ENCODE results near the gene PPA2. TPM values are rescaled to one million over a fixed set of nuclear protein-coding genes. Genes with fewer than 3 reads are reported as not detected.

Gene PPA2
- total RNA-seq, 1 donor from 2014 or later, result 107 TPM

DNA sequence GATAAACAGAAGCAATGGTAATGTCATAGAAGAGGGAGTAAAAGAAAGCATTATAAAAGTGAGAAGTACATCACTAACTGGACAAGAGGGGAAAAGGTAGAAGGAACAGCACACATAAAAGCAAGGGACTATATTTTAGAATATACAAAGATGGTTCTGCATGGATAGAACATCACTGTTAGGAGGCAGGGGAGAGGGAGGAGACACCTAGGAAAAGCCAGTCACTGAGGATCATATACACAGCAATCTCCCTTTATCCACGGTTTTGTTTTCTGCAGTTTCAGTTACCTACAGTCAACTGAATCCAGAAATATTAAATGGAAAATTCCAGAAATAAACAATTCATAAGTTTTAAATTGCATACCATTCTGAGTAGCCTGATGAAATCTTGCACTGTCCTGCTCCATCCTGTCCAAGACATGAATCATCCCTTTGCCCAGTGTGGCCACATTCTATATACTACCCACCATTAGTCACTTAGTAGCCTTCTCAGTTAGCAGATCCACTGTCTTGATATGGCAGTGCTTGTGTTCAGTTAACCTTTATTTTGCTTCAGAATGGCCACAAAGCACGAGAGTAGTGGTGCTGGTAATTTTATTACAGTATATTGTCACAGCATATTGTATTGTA is 74.2 kb downstream of the PPA2 start:
- peak; percentile 51 for DNase-seq (ENCODE audit: low read depth)

DNA sequence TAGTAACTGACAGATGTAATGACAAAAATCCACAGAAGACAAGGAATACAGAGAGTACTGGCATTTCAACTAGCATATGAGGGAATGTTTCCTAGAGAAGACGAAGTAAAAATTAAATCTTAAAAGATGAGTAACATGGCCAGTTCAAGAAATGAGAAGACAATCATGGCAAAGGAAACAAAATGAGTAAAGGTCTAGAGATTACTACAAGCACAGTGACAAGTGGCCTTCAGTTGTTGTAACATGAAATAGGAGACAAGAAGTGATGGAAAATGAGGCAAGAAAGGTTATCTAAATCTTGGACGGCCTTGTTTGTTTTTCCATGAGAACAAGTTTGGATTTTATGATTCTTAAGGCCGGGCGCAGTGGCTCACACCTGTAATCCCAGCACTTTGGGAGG is 81.0 kb downstream of the PPA2 start:
- DNase-seq (ENCODE audit: low read depth), result no peak

DNA sequence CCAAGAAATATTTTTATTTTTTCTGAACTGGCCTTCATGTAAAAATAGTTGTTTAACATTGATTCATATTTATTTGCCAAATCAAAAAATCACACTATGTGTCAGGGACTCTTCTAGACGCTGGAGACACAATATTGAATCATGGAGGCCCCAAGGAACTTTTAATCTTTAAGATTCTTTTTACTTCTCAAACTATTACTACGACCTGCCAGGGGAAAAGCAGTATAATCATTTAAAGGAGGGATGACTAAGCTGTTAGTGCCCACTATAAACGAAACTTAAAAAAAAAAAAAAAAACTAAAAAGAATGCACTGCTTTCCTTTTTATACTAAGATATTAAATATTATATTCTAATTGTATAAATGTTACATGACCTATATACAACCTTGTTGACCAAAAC is 84.7 kb downstream of the PPA2 start:
- DNase-seq (ENCODE audit: low read depth), result no peak

DNA sequence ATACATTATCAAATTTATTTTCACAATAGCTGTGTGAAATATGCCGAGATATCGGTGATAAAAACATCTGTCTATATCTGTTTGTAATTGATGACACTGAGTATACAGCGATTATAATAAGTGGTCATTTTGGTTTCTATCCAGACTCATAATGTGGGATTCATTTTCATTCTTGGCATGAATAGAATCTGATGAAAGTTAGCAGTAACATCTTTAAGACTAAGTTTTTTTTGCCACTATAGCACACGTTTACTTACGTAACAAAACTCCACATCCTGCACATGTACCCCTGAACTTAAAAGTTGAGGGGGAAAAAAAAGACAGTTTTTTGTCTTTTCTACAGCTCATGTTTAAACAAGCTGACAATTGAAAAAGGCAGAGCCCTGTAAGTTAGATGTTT is 86.4 kb downstream of the PPA2 start:
- no peak for DNase-seq (ENCODE audit: low read depth)

DNA sequence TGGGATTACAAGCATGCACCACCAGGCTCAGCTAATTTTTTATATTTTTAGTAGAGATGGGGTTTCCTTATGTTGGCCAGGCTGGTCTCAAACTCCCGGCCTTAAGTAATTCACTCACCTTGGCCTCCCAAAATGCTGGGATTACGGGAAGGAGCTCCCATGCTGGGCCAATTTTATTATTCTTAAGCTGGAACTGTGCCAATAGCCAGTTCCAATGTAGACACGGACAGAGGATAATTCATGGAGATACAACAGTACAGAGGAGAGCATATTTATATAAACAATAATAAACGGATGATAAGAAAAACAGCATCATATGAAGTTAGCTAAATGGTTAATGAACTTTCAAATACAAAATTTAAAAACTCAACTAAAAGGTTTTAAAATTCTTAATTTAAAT is 87.8 kb downstream of the PPA2 start:
- DNase-seq (ENCODE audit: low read depth), result no peak

DNA sequence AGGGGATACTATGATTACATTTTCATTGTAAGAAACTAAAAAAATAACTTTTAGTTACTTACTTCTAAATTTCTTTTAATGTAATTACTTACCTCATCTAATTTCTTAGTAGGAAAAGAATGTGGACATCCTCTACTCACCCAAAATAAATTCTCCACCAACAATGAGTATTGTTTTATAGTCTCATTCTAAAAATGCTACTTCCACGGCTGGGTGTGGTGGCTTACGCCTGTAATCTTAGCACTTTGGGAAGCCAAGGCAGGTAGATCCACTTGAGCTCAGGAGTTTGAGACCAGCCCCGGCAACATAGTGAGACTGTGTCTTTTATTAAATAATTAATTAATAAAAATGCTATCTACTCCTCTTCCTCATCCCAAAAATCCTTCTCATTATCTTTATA is 99.8 kb downstream of the PPA2 start:
- no peak for DNase-seq (ENCODE audit: low read depth)

DNA sequence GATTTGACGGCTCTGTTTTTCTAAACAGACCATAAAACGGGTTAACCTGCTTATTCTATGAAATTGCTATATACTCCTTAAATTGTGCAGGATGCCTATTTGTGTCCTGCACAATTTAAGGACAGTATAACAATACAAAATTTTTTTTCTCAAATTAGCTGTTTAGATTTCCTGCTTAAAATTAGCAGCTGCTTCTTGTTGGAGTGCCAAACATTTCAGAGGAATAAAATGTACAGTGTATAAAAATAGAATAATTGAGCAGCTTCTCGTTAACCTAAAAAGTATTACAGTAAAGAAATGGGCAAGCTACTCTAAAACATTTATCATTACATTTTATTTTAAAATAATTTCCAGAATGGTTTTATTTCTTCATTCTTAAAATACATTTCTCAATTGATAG is 100.5 kb downstream of the PPA2 start:
- no peak for DNase-seq (ENCODE audit: low read depth)

DNA sequence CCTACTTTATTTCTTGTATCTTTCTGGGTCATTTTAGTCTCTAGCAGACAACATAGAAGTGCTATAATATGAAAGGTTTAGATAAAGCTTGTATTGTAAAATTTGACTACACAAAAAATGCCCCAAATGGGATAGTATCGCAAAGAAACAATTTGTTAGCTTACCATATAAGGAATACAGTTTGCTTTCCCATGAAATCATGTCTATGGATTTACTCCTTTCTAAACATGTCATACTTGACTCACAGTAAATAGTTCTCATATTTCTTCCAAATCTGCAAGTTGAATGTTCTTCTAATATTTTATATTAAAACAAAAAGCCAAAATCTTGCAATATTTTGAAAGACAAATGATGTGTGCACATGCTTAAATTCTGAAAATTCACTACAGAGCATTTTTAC is 103.9 kb downstream of the PPA2 start:
- no peak for DNase-seq (ENCODE audit: low read depth)

DNA sequence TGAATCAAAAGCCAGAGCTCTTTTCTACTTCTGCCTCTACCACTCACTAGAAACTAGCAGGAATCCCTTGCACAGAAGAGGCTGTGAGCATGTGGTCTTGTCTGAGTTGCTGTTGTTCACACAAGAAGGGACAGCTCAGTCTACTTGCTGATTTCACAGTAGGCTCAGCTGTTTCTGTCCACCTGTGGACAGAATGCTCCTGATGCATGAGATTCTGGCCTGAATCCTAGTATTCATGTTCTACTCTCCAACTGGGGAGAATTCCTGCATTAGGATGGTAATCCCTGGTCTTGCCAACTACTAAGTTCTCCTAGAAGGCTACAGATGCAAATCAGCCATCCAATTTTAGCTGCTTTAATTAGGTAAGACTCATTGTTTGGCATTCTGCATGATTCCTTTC is 112.8 kb downstream of the PPA2 start:
- peak; percentile 51 for DNase-seq (ENCODE audit: low read depth)

DNA sequence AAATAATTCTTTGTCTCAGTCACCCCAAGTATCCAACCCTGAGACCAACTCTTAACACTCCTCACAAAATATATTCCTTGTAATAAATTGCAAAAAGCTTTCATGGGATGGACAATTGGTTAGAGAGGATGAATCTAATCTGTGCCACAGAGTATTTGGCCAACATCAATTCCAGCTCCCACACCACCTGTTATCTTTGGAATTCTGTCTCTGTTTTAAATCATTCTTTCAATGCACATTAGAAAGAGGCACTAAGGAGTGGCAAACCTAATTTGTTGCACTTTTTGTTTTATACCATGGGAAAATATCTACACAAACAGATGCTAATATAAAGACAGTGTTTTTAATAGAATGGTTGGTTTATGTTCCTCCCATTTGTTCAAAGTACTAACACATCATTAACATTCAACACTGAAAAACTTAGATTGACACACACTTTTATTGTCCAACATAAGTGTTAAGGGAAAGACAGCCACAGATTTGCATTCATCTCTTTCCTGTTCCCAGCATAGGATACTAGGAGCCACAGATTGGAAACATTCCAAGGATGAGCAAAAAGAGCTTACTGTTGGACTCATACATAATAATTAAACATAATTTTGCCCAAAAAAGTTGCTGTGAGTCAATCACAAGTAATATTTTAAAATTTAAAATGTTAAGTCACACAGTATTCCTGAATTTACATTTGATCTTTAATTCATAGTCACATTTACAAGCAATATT is 116.4 kb downstream of the PPA2 start:
- DNase-seq (ENCODE audit: low read depth), result peak; percentile 40

DNA sequence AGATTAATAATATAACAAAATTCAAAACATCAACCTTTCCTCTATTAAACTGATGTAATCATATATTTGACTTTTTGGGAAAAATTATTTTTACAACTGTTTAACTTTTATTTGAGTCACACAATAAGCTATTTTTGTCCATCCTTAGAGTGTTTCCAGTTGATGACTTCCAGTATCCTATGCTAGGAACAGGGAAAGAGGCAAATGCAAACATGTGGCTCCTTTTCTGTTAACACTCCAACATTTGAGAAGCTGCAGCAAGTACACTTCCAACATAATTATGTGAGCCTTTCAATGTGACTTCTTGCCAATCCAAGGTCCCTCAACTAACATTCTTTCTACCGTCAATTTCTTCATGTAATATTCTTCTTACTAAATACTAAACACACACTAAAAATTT is 117.7 kb downstream of the PPA2 start:
- no peak for DNase-seq (ENCODE audit: low read depth)

DNA sequence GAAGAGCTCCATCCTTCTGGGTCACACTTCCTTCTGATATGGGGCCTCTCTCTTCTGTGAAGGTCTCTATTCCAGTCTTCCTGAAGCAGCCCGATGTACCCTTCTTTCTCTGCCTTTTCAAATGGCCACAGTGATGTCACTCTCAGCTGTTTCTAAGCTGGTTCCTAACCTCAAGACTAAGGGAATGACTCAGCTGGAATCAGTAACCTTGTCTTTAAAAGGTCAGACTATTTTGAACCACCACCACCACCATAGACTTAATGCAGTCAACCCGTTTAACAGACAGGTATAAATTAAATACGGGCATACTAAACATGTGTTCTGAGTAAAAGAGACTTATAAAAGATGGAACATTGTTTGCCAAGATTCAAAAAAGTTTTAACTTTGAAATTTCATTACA is 121.0 kb downstream of the PPA2 start:
- DNase-seq (ENCODE audit: low read depth), result peak; percentile 91

DNA sequence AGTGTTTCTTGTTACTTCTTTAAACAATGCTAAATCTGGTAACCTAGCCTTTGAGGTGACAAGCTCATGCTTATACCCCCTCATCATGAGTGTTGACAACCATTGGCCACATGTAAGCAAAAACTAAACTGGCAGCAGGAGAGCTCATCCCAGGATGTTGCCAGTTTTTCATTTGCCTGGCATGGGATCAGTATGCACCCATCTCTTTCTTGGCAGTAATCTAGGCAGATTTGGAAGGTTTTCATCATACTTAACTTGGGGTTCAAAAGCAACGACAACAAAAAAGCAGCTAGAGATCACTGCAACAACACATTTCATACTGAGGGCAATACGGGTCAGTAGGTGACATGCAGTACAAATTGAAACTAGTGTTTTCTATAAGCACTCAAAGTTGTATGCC is 122.0 kb downstream of the PPA2 start:
- no peak for DNase-seq (ENCODE audit: low read depth)

DNA sequence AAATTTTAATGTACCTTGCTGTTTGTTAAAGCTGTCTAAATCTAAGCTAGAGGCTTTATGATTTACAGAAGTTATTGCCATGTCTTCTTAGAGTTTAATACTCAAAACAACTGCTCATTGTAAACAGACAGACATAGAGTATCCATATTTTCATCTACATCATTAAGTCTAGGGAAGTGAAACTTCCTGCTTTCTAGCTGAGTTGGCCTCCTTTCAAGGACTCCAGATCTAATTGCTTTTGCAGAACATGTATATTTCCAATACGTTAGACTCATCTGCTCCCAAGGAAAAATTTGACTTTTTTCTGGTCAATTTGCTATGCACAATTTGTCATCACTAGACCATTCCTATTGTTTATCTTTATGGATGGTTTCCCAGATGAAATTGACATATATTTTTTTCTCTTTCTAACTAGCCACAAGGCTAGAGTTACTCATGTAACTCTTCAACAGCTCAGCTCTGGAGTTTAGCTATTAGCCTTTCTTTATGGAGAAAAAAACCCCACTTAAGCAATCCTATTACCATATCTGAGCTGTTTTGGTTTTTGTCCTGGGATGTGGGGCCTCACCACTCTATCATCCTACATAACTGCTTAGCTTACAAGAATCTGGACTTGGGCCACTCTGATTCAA is 122.9 kb downstream of the PPA2 start:
- DNase-seq (ENCODE audit: low read depth), result no peak

DNA sequence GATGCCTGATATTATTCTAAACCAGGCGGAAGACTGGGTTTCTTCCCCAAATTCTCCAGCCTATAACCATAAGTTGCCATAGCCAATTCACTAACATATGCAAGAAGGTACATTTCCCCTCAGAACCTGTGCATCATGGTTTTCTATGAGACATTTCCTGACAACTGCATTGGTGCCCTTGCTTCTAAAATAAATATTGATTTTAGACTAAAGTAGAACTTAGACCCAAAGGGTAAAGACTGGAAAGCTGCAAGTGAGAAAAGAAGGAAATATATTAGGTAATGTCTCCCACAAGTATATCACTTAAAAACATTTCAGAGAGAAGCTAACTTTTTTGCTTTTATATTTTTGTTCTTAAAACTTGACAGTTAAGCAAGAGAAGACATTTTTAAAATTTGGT is 125.1 kb downstream of the PPA2 start:
- no peak for DNase-seq (ENCODE audit: low read depth)

DNA sequence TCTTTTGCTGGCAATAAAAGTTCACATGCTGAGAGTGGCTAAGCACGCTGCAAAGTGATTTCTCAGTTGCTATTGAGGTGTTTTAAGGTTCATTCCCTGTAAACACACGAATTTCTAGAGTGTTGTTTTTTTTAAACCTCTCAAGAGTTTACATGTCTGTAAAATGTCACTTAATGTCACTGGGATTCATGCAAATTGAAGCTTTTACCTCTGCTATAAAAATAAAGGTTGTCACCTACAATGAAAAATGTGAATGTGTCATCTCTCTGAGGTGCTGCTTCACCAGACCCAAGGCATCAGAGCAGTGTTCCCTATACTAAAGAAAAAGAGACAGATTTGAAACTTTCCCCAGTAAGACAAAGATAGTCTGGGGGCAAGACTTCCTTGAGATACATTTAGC is 127.0 kb downstream of the PPA2 start:
- no peak for DNase-seq (ENCODE audit: low read depth)

DNA sequence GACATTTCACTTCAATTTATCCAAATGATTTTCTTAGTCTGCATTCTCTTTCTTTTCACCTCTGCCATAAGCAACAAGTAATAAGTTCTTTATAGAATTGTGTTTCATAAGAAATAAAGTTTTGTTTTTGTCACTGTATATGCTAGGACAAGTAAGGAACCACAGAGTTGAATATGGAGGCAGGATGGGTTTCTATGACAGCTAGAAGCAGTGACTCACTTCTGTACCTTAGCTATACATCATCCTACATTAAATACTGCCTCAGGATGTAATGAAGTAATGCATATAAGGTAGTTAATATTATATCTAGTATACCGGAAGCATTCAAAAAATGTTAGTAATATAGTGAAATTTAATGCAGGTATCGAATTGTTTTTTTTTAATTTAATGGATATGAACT is 128.0 kb downstream of the PPA2 start:
- DNase-seq (ENCODE audit: low read depth), result no peak

DNA sequence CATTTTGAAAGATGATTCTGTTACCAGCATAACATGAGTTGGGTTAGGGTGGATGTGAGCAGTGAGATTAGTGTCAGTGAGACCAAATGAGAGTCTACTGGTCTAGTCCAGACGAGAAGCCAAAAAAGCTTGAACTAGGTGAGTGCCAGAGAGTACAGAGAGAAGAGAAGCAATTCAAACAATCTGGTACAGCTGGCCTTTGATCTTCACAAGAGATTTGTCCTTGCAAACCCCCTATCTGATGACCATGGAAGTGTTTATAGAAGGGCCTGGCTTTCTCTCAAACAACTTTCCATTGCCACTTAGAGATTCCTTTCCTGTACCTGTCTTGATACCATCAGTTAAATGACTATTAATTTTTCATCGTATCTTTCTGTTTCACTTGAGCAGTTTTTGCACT is 128.5 kb downstream of the PPA2 start:
- no peak for DNase-seq (ENCODE audit: low read depth)

DNA sequence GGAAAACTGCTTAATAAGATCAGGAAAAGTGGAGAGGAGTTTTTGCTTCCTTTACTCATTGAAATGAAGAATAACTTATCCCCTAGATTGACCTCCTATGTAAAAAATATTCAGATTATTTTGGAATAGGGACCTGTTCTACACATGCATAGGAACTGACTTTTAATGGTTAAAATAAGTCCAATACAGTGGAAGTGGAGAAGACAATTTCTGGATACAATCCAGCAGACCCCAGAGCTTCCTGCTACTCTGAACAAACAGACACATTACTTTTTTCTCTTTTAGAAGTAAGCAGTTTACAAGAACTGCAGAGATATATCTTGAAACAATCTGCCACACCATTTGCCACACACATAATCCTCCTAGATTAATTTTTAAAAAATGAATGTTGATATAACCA is 129.7 kb downstream of the PPA2 start:
- no peak for DNase-seq (ENCODE audit: low read depth)

DNA sequence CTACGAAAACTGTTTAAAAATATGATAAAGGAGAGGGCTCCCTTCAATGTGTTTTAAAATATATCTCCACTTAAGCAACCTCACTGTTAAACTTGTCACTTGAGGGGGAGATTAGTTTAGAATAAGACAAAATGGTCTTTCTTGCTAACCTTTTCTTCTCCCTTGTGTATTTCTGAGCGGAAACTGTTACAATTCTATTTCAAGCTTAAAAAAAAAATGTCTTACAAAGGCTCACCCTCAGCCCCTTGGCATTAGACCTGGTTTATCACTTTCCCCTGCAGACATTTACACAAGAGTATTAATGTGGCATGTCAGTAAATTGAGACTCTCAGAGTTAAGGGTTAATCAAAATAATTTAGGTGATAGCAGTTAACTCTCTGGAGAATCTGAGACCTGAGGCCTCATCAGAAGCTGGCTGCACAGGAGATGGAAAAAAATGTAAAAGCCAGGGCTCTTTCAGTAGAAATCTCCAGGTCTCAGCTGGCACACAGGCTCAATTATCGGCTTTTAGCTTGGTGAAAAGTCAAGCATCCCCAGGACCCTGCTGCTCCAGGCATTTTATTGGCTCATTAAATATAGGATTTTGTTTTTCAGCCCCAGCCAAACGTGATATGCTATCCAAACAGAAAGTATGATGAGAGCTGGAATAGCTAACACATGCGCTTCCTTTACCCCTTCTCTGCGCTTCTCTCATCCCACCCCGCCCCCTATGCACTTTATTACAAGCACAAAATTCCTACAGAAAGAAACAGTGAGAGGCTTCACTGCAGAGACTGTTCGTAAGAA is 130.5 kb downstream of the PPA2 start:
- no peak for DNase-seq (ENCODE audit: low read depth)

DNA sequence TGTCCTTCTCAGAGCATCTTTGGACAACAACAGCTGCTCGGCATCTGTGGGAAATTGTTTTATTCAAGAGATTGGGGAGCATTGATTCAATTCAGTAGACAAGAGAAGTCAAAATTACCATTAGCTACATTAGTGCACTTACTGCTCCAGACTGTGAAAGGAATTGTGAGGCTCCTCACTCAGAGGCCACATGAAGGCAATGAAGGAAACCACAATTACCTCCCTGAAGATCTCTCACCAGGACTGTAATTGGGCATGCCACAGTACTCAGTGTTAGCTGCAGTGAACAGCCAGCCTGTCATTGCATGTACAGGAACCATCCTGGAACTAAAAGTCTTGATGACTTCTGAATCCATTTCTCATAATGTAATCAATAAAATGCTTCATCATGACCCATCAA is 144.8 kb downstream of the PPA2 start:
- peak; percentile 40 for DNase-seq (ENCODE audit: low read depth)

DNA sequence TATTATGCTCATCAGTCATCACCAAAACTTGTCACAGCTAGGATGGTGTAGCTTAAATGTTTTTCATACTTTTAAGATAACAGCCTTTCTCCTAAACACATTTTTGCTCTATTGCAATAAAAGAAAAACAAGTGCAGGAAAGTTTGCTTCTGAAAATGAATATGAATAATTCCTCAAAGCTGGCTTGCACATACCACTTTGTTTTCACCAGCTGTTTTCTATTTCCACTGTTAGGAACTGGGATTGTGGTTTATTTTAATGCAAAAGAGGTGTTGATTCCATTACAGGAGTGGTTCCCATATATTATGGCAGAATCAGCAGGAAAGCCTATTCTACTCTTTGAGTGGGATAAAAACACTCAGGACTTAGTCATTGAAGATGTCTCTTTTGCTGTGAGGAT is 145.9 kb downstream of the PPA2 start:
- DNase-seq (ENCODE audit: low read depth), result no peak

Data from myocyte (in vitro differentiated cells).